ENCODE results near the gene RGL2.
A peak's percentile ranks its signal among the peaks of the same experiment; 100 is the strongest.

Gene RGL2

DNA sequence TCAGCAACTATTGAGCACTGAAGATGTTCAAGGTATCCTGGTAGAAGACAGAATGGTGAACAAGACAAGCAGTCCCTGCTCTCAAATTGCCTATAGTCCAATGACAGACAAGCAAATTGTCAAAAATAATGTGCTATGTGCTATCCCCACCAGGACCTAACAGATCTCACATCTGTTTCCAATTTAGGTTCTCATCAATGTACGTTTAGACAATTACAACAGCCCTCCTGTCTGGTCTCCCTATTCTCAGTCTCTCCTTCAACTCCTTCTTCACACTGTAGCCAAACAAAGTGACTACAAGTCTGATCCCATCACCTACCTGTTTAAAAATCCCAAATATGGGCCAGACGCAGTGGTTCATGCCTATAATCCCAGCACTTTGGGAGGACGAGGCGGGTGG is 7.6 kb upstream of the RGL2 start:
- H3K36me3 ChIP-seq (ENCODE audit: control insufficient read depth in 2 of 2, insufficient read depth in 2 of 2, low read length in 2 of 2): peaks cover 36 to 39% of the 10 kb centered on the region in 2 donors
- no peaks in the 10 kb centered on the region for H3K9me3 ChIP-seq (ENCODE audit: control insufficient read depth in 2 of 2, low read length in 2 of 2)
- H3K4me3 ChIP-seq (ENCODE audit: low read length in 2 of 2): no peak overlapping the region
- H3K9ac ChIP-seq (ENCODE audit: low read depth in 1 of 2, low read length in 2 of 2): no peak overlapping the region
- no peak overlapping the region for H3K27ac ChIP-seq (ENCODE audit: low read depth in 2 of 2, low read length in 2 of 2)
- H3K4me1 ChIP-seq (ENCODE audit: control insufficient read depth in 2 of 2, insufficient read depth in 2 of 2, low read length in 2 of 2): peaks cover 0 to 6% of the 10 kb centered on the region in 2 donors
- H3K27me3 ChIP-seq (ENCODE audit: control insufficient read depth in 2 of 2, insufficient read depth in 2 of 2, low read length in 2 of 2): no peaks in the 10 kb centered on the region

DNA sequence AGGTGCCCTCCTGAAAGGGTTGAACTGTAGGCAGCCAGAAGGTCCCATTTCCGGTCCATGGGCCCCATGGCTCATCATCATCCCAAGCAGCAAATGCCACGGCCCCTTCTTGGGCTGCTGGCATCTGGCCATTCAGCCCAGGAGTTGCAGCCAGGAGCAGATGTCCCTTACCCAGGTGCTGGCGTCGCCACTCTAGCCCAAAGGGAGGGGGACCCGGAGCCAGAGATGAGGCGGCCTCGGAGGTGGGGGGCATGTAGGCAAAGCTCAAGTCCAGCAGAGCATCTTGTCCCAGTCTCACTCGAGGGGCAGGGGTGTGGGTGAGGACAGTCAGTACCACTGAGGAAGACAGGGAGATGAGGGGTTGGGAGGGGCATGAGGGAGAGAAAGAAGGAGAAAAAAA is 6.3 kb upstream of the RGL2 start:
- Histone ChIP-seq H3K36me3 (ENCODE audit: control insufficient read depth in 2 of 2, insufficient read depth in 2 of 2, low read length in 2 of 2) (peaks cover 36 to 37% of the 10 kb centered on the region in 2 donors), H3K9me3 (ENCODE audit: control insufficient read depth in 2 of 2, low read length in 2 of 2) (no peaks in the 10 kb centered on the region), H3K4me3 (ENCODE audit: low read length in 2 of 2) (no peak overlapping the region), H3K9ac (ENCODE audit: low read depth in 1 of 2, low read length in 2 of 2) (no peak overlapping the region), H3K4me1 (ENCODE audit: control insufficient read depth in 2 of 2, insufficient read depth in 2 of 2, low read length in 2 of 2) (peaks cover 2 to 5% of the 10 kb centered on the region in 2 donors), H3K27ac (ENCODE audit: low read depth in 2 of 2, low read length in 2 of 2) (no peak overlapping the region), H3K27me3 (ENCODE audit: control insufficient read depth in 2 of 2, insufficient read depth in 2 of 2, low read length in 2 of 2) (no peaks in the 10 kb centered on the region)

DNA sequence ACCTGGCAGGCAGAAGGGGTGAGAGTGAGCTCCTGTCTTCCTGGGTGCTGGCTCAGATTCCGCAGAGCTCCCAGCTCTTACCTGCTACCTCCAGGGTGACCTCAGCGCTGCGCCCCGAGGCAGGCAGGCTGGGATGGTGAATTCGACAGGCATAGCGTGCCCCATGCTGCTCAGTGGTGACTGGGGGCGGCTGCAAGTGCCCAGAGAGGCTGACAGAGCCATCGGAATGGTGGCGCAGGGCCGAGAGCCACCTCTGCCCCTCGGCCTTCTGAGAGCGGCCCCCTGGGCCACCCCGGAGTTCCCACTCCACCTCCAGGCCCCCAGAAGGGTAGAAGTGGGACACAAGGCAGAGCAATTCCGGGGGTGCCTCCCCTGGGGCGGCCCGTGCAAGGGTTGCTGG is 5.5 kb upstream of the RGL2 start:
- Histone ChIP-seq H3K27me3 (ENCODE audit: control insufficient read depth in 2 of 2, insufficient read depth in 2 of 2, low read length in 2 of 2) (no peaks in the 10 kb centered on the region), H3K4me3 (ENCODE audit: low read length in 2 of 2) (no peak overlapping the region), H3K27ac (ENCODE audit: low read depth in 2 of 2, low read length in 2 of 2) (no peak overlapping the region), H3K36me3 (ENCODE audit: control insufficient read depth in 2 of 2, insufficient read depth in 2 of 2, low read length in 2 of 2) (peaks cover 36 to 37% of the 10 kb centered on the region in 2 donors), H3K4me1 (ENCODE audit: control insufficient read depth in 2 of 2, insufficient read depth in 2 of 2, low read length in 2 of 2) (peaks cover 6 to 8% of the 10 kb centered on the region in 2 donors), H3K9ac (ENCODE audit: low read depth in 1 of 2, low read length in 2 of 2) (no peak overlapping the region), H3K9me3 (ENCODE audit: control insufficient read depth in 2 of 2, low read length in 2 of 2) (no peaks in the 10 kb centered on the region)

DNA sequence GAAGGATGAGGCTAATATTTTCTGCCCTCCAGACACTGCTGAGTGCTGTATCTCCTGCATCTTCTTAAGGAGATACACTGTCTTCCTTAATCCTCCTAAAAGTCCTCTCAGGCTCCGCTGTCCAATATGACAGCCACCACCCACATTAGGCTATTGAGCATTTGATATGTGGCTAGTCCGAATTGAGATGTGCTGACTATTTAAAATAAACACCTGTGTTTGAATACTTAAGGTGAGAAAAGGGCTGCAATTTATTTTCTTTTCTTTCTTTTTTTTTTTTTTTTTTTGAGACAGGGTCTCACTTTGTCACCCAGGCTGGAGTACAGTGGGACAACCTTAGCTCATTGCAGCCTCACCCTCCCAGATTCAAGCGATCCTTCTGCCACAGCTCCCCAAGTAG is 3.1 kb upstream of the RGL2 start:
- peaks cover 16 to 19% of the 10 kb centered on the region in 2 donors for H3K4me1 ChIP-seq (ENCODE audit: control insufficient read depth in 2 of 2, insufficient read depth in 2 of 2, low read length in 2 of 2)
- H3K9ac ChIP-seq (ENCODE audit: low read depth in 1 of 2, low read length in 2 of 2): no peak overlapping the region
- no peaks in the 10 kb centered on the region for H3K27me3 ChIP-seq (ENCODE audit: control insufficient read depth in 2 of 2, insufficient read depth in 2 of 2, low read length in 2 of 2)
- H3K9me3 ChIP-seq (ENCODE audit: control insufficient read depth in 2 of 2, low read length in 2 of 2): no peaks in the 10 kb centered on the region
- H3K4me3 ChIP-seq (ENCODE audit: low read length in 2 of 2): no peak overlapping the region
- H3K36me3 ChIP-seq (ENCODE audit: control insufficient read depth in 2 of 2, insufficient read depth in 2 of 2, low read length in 2 of 2): peaks cover 32 to 37% of the 10 kb centered on the region in 2 donors
- H3K27ac ChIP-seq (ENCODE audit: low read depth in 2 of 2, low read length in 2 of 2): no peak overlapping the region

DNA sequence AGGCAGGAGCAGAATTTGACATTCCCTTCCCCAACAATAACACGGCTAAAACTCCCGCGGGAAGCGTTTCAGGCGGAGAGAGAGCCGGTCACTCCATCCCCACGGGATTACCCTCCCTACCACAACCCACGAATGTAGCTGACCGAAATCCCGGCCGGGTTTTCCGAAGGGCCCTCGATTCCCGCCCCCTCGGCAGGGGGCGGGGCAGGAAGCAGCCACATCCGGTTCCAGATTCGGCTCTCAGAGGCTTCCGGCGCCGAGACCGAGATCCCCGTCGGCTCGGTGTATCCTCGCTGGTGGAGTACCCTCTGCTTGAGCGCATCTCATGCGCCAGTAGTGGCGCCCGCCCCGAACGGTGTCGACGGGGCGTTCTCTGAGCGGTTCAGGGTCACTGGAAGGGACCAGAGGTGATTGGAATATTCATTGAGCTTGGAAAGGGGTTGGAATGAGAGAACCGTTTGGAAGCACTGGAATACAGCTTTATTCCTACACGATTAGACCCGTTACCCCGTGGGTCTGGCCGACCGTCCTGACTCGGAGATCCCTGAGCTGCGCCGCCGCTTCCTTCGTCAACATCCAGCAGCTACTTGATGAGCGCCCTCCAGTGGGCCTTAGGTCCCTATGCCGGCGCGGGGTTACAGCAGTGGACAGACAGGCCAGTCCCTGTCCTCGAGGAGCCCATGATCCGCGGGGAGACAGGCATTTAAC is 649 bp upstream of the RGL2 start:
- peaks cover 16 to 17% of the 10 kb centered on the region in 2 donors for H3K4me1 ChIP-seq (ENCODE audit: control insufficient read depth in 2 of 2, insufficient read depth in 2 of 2, low read length in 2 of 2)
- peaks cover 12 to 20% of the 10 kb centered on the region in 2 donors for H3K36me3 ChIP-seq (ENCODE audit: control insufficient read depth in 2 of 2, insufficient read depth in 2 of 2, low read length in 2 of 2)

DNA sequence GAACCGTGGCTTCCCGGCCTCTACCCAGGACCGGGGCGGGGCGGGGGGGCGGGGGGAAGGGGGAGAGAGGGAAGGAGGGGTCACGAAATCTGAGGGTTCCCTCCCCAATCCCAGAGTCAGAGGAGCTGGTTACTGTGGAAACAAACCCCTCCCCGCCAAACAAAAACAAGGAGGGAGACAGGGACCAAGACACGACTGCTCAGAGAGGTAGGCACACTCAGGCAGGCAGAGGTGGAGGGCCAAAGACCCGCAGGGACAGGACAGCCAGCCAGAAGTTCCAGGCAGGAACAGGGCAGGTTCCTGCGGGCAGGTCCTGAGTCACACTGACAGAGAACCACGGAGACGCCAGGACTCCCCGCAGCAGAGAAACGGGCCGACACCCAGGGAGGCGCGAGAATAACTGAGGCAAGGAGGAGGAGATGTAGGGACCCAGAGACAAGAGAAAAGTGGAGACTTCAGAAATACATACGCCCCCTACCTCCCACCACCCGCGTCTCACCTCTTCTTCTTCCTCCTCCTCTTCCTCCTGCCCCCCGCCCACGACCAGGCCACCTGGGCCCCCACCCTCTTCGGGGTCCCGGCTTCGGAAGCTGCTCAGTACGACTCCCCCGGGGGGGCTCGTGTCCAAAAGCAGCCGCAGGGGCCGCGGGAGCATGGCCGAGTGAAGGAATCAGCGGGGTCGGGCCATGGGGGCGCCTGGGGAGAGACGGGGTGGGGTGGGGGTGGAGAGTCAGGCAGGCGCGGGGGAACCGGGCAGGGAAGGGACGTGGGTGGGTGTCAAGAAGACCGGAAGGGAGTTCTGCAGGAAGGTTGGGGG is 578 bp downstream of the RGL2 start:
- Histone ChIP-seq H3K4me1 (ENCODE audit: control insufficient read depth in 2 of 2, insufficient read depth in 2 of 2, low read length in 2 of 2) (peaks cover 16 to 17% of the 10 kb centered on the region in 2 donors), H3K36me3 (ENCODE audit: control insufficient read depth in 2 of 2, insufficient read depth in 2 of 2, low read length in 2 of 2) (peaks cover 3 to 18% of the 10 kb centered on the region in 2 donors), H3K27ac (ENCODE audit: low read depth in 2 of 2, low read length in 2 of 2) (peak overlapping the region; percentile 94 to 98), H3K27me3 (ENCODE audit: control insufficient read depth in 2 of 2, insufficient read depth in 2 of 2, low read length in 2 of 2) (no peaks in the 10 kb centered on the region), H3K9ac (ENCODE audit: low read depth in 1 of 2, low read length in 2 of 2) (peak overlapping the region; percentile 77 to 87), H3K4me3 (ENCODE audit: low read length in 2 of 2) (peak overlapping the region; percentile 84 to 94), H3K9me3 (ENCODE audit: control insufficient read depth in 2 of 2, low read length in 2 of 2) (no peaks in the 10 kb centered on the region)

More for the DNA sequence above, 649 bp upstream of the RGL2 start:
- H3K27ac ChIP-seq (ENCODE audit: low read depth in 2 of 2, low read length in 2 of 2): peak overlapping the region; percentile 94 to 98
- no peaks in the 10 kb centered on the region for H3K9me3 ChIP-seq (ENCODE audit: control insufficient read depth in 2 of 2, low read length in 2 of 2)
- peak overlapping the region; percentile 84 to 94 for H3K4me3 ChIP-seq (ENCODE audit: low read length in 2 of 2)
- H3K27me3 ChIP-seq (ENCODE audit: control insufficient read depth in 2 of 2, insufficient read depth in 2 of 2, low read length in 2 of 2): no peaks in the 10 kb centered on the region
- peak overlapping the region; percentile 87 to 89 for H3K9ac ChIP-seq (ENCODE audit: low read depth in 1 of 2, low read length in 2 of 2)

DNA sequence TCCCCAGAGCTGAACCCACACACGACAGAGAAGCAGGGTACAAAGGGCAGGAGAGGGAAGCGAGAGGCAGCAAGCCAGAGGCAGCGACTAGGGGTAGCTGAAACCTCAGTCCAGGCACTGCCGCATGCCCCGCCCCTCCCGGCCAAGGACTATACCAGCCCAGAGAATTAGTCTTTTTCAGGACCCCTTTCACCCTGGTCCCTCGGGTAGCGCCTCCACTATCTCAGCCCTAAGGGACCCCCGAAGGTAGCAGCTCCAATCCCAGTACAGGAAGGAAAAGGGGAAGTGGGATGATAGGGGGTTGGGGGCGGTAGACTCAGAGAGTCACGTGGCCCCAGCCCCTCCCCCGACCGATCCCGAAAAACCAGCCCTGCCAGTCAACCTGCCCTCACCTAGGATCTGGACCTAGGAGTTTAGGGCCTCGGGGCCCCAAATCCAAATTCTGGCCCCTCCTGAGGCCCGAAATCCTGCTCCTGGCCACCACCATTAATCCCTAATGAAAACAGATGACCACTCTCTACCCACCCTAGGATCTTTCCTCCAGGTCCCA is 1.3 kb downstream of the RGL2 start:
- H3K36me3 ChIP-seq (ENCODE audit: control insufficient read depth in 2 of 2, insufficient read depth in 2 of 2, low read length in 2 of 2): peaks cover 4 to 18% of the 10 kb centered on the region in 2 donors
- H3K9me3 ChIP-seq (ENCODE audit: control insufficient read depth in 2 of 2, low read length in 2 of 2): no peaks in the 10 kb centered on the region
- peak overlapping the region; percentile 60 to 94 for H3K4me3 ChIP-seq (ENCODE audit: low read length in 2 of 2)
- no peaks in the 10 kb centered on the region for H3K27me3 ChIP-seq (ENCODE audit: control insufficient read depth in 2 of 2, insufficient read depth in 2 of 2, low read length in 2 of 2)
- H3K9ac ChIP-seq (ENCODE audit: low read depth in 1 of 2, low read length in 2 of 2): peak overlapping the region; percentile 52 to 58
- H3K4me1 ChIP-seq (ENCODE audit: control insufficient read depth in 2 of 2, insufficient read depth in 2 of 2, low read length in 2 of 2): peaks cover 16 to 17% of the 10 kb centered on the region in 2 donors
- H3K27ac ChIP-seq (ENCODE audit: low read depth in 2 of 2, low read length in 2 of 2): peak overlapping the region; percentile 56 to 65

DNA sequence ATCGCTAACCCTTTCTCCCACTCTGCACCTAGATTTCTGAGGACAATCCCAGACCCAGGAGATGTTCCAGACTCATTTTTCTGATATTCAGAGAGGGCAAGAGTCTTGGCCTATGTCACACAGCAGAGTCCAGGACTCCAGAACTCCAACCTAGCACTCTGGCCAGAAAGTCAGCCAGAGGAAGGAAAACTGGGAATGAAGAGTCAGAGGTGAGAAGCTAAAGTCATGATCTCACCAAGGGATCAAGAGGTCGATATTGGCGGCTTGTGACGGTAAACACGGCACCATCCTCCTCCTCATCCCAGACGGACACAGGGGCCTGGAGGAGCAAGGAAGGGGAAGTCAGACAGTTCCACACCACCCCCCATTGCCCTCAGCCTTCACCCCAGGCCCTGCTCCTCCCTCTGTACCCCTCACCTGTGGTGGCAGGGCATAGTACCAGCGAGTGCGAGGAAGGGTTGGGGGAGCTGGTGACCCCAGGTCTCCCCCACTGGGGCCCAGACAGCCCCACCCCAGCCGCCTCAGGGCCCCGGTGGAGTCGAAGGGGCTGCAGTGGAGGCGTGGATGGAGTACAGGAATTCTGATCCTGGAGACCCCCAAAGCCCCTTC is 1.8 kb downstream of the RGL2 start:
- peak overlapping the region; percentile 60 to 94 for H3K4me3 ChIP-seq (ENCODE audit: low read length in 2 of 2)
- H3K9me3 ChIP-seq (ENCODE audit: control insufficient read depth in 2 of 2, low read length in 2 of 2): no peaks in the 10 kb centered on the region
- H3K27ac ChIP-seq (ENCODE audit: low read depth in 2 of 2, low read length in 2 of 2): peak overlapping the region in 1 of 2 donors; percentile 65
- peaks cover 10 to 19% of the 10 kb centered on the region in 2 donors for H3K36me3 ChIP-seq (ENCODE audit: control insufficient read depth in 2 of 2, insufficient read depth in 2 of 2, low read length in 2 of 2)
- no peaks in the 10 kb centered on the region for H3K27me3 ChIP-seq (ENCODE audit: control insufficient read depth in 2 of 2, insufficient read depth in 2 of 2, low read length in 2 of 2)
- H3K4me1 ChIP-seq (ENCODE audit: control insufficient read depth in 2 of 2, insufficient read depth in 2 of 2, low read length in 2 of 2): peaks cover 16 to 17% of the 10 kb centered on the region in 2 donors
- H3K9ac ChIP-seq (ENCODE audit: low read depth in 1 of 2, low read length in 2 of 2): peak overlapping the region in 1 of 2 donors; percentile 52

DNA sequence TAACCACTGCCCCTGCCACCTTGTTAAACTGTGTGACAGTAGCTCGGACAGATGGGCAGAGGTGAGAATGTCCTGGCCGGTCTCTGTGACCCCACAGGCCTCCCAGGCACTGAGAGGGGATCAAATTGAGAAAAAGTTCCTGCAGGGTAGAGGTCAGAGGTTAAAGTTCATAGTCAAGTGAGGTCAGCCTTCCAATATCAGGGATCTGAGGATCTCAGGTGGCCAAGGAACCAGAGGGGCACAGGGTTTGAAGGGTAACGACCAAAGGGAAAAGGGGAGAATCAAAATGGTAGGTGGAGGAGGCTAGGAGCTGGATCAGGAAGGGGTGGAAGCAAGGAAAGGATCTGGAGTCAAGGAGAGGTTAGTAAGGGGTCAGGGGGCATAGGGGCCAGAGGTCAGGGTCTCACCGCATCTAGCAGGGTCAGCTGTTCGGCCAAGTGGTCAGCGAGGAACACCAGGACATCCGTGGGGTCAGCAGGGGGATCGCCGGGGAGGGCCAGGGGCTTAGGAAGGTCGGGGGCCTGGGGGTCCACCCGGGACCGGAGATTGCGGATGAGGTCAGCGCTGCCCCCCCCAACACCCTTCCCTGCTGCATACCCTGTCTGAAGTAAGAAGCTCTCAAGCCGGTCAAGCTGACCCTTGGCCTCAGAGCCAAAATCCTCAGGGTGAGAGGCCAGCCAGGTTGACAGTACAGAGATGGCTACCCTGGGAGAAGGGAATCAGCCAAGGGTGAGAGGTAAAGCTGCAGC is 2.9 kb downstream of the RGL2 start:
- Histone ChIP-seq H3K9ac (ENCODE audit: low read depth in 1 of 2, low read length in 2 of 2) (no peak overlapping the region), H3K4me1 (ENCODE audit: control insufficient read depth in 2 of 2, insufficient read depth in 2 of 2, low read length in 2 of 2) (peaks cover 16 to 17% of the 10 kb centered on the region in 2 donors), H3K4me3 (ENCODE audit: low read length in 2 of 2) (no peak overlapping the region), H3K27ac (ENCODE audit: low read depth in 2 of 2, low read length in 2 of 2) (no peak overlapping the region), H3K9me3 (ENCODE audit: control insufficient read depth in 2 of 2, low read length in 2 of 2) (no peaks in the 10 kb centered on the region), H3K27me3 (ENCODE audit: control insufficient read depth in 2 of 2, insufficient read depth in 2 of 2, low read length in 2 of 2) (no peaks in the 10 kb centered on the region), H3K36me3 (ENCODE audit: control insufficient read depth in 2 of 2, insufficient read depth in 2 of 2, low read length in 2 of 2) (peaks cover 14 to 22% of the 10 kb centered on the region in 2 donors)

Data from mucosa of rectum (tissue), 2 donors.